TTC549 (cell line): ENCODE measurements around the gene KNTC1.
"Not testable (repeated sequence)": the region's sequence is repeated elsewhere in the genome, so short reads cannot be mapped to it uniquely, and the experiment has no call there.

Experiments used
- FAIRE-seq: peaks from 2 replicates; lab custom pipeline; 2012; peaks lifted over from hg19 to GRCh38; lab: Jason Lieb, UNC

Gene KNTC1

GRCh38 chr12:122646517-122647217 lies 119.6 kb downstream of the KNTC1 start:
- no peak for FAIRE-seq

- FAIRE-seq, result no peak
These were observed 124.6 kb downstream of the KNTC1 start for GRCh38 chr12:122651520-122652224.

GRCh38 chr12:122653291-122653690 lies 126.2 kb downstream of the KNTC1 start:
- FAIRE-seq, result not testable (repeated sequence)

- FAIRE-seq, result no peak
These were observed 129.2 kb downstream of the KNTC1 start for GRCh38 chr12:122656298-122656697.

GRCh38 chr12:122659579-122659978 lies 132.5 kb downstream of the KNTC1 start:
- FAIRE-seq, result no peak

GRCh38 chr12:122661246-122661645 lies 134.2 kb downstream of the KNTC1 start:
- no peak for FAIRE-seq

- no peak for FAIRE-seq
These were observed 134.9 kb downstream of the KNTC1 start for GRCh38 chr12:122661938-122662337.

GRCh38 chr12:122665349-122665748 lies 138.3 kb downstream of the KNTC1 start:
- no peak for FAIRE-seq

GRCh38 chr12:122665759-122666158 lies 138.7 kb downstream of the KNTC1 start:
- FAIRE-seq, result no peak

- FAIRE-seq, result no peak
These were observed 141.2 kb downstream of the KNTC1 start for GRCh38 chr12:122668268-122668667.

GRCh38 chr12:122669397-122670070 lies 142.5 kb downstream of the KNTC1 start:
- no peak for FAIRE-seq

GRCh38 chr12:122672515-122672914 lies 145.5 kb downstream of the KNTC1 start:
- FAIRE-seq, result no peak
